NCI-H2081 (cell line): ENCODE measurements around the gene EIF5AL1.
"Not testable (repeated sequence)": the region's sequence is repeated elsewhere in the genome, so short reads cannot be mapped to it uniquely, and the experiment has no call there.

Source experiments
- DNase-seq, 2 experiments: peaks; one replicate each; lab custom pipeline; 2025; lab: John Stamatoyannopoulos, UW

EIF5AL1 gene

DNA sequence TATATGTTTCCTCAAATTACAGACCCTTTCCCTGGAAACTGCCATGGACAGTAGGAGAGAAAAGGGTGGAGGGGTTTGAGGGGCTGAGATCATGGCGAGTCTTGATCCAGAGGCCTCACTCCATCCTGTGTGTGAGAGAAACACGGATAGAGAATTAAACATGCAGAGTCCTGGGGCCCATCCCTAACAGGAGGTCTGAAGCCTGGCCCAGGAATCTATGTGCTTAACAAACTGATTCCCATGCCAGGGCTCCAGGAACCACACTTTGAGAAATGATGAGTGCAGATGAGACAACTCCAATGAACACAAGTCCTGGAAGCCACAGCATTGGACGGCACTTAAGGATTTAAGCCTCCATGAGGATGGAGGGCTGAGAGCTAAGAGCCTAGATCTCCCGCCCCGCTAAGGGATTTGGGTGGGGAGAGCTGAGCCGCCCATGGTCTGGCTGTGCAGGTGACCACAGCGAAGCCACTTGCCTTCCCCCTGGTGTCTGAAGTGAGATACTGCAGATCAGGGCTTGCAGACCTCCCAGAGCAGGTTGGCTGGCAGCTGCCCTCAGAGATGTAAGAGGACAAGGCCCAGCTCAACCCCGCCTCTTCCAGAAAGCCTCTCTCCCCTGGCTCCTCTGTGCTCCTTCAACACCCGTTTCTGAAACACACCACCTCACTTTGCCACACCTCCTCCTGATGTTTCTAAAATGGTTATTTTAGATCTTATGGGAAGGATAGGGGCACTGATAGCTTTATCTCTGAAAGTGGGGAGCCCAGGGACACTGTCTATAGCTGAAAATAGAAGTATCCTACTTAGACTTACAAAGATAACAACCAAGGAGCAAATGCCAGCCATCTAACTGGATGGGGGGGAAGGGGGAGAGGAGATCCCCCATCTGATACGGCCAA lies 24.8 kb upstream of the EIF5AL1 start:
- DNase-seq: peak in 1 of 2 experiments; percentile 6

DNA sequence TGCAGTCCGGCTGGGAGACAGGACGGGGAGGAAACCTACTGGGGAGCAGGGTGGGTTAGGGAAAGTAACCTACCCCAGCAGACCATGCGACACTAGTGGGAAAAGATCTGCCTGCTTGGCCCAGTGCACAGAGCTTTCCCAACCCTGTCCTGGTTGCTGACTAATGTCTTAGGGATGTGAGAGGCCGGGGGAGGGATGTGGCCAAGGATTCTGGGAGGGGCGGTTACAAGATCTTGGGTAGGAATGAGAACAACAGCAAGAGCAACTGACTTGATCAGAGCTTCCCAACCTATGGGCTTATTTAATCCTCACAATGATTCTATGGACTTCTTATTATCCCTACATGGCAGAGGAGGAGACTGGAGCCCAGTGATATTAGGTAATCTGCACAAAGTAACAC lies 24.0 kb upstream of the EIF5AL1 start:
- no peak for DNase-seq

DNA sequence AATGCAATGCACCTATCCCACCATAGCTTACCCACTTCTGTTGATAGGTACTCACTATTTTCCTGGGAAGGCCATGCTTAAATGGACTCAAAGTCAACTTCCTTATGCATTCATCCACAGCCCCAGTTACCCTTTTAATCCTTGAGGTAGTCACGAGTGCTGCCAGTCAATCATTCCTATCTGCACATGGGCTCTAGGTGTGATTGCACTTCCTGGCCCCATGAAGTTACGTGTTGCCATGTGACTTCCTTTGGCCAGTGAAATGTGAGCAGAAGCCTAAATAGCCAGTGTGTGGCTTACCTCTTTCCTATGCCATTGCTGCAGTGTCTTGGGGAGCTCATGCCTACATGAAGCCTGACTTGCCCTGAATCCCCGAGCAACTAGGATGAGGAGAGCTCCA lies 23.5 kb upstream of the EIF5AL1 start:
- no peak for DNase-seq

DNA sequence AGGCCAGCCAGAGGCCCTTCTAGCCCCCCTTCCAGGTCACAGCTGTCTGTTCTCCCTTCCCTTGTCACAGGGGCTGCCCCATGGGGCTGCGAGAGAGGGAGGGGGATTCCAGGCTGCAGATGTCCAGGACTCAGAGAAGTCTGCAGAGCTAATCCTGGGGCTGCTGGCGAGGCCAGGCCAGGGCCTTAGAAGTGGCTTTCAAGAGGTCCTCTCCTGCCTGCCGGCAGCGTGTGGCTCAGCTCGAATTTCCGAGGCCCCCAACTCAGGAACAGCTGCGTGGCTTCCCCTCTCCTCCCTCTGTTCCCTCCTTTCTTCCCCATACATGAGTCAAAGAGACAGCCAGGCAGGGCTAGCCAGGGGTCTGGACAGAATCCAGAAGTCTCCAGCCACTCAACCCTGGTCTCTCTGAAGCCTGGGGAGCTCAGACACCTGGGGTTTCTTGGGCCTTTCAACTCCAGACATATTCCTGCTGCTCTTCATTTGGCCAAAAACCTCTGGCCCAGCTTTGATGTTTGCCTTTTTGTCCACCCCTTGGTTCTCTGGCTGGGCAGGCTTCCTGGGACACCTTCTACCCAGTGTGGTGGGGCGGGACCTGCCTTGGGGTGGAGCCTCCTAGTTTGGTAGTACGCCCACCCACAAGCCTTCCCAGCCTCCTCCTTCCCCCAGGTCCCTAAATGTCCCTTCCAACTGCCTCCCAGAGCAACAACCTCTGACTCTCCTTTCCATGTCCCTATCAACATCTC lies 21.8 kb upstream of the EIF5AL1 start:
- DNase-seq: no peak

DNA sequence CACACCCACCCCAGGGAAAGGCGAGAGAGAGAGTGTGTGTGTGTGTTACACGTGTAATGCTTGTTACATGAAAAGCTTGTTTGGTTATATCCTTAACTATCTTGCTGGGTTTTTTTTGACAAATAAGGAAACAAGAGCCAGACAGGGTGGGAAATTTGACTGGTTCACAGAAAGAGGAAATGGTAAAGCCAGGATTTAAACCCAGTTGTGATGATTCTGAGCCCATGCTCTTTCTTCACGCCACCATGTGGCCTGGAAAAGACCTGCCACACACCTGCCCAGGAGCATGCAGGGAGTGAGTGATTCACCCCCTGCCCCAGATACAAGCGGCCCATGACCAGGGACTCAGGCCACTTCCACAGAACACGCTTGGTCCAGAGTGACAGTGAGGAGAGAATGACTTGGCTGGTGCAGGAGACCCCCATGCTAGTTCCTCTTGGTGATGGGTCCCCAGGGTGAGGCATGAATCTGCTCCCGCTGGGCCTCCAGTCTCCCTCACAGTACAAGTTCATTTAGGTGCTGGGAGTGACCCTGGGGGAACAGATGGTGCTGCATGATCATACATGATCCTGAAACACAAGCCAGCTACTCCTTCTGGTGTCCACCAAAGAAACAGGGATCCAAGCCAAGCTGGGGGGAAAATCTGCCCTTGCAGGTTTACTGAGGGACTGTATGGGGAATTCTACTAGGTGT lies 21.0 kb upstream of the EIF5AL1 start:
- DNase-seq: no peak

DNA sequence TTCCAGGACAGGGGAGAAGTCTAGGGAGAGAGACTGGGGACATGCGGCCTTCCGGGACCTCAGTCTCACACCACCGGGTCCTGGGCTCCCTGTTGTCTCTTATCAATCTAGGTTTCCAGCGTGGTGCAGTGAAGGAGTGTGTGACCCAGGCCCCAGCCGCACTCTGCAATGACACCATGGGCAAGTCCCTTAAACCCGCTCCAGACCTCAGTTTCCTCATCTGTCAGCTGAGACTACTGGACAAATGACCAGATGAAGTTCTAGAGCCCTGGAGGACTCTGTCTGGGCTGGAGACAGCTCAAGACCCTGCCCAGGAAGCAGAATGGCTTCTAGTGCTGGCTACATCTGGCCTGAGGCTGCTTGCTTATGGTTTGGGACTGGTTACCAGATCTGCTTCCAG lies 20.1 kb upstream of the EIF5AL1 start:
- no peak for DNase-seq

DNA sequence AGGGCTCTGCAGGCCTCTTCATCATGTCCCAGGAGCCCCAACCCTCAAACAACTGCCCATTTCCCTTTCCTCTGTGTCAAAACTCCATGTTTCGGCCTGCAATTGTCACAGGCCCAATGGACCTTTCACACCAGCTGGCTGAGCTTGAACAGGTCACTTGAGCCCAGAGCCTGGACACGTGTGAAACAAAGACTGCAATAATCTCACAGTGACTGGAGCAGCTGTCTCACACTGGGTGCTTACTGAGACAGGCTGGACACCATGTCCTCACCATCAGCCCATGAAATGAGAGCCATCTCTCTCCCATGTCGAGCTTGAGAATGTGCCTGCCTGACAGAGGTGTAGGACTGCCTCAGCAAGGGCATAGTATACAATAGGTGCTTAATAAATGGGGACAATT lies 19.5 kb upstream of the EIF5AL1 start:
- no peak for DNase-seq

DNA sequence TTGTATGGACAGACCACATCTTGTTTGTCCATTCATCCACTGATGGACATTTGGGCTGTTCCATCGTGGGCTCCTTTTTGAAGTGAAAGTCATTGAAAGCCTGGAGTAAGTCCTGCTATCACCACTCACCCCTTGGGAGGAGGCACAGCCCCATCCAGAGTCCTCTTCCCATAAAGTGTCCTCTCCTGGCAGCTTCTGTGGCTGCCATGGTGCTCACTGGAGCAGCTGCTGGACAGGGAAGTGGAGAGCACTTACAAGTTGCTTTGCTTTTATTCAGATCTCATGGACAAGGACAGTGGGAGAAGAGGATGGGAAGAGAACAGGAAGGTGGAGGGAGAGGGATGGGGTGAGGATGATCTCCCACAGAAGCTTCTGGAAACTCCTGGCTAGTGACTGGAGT lies 18.5 kb upstream of the EIF5AL1 start:
- no peak for DNase-seq

DNA sequence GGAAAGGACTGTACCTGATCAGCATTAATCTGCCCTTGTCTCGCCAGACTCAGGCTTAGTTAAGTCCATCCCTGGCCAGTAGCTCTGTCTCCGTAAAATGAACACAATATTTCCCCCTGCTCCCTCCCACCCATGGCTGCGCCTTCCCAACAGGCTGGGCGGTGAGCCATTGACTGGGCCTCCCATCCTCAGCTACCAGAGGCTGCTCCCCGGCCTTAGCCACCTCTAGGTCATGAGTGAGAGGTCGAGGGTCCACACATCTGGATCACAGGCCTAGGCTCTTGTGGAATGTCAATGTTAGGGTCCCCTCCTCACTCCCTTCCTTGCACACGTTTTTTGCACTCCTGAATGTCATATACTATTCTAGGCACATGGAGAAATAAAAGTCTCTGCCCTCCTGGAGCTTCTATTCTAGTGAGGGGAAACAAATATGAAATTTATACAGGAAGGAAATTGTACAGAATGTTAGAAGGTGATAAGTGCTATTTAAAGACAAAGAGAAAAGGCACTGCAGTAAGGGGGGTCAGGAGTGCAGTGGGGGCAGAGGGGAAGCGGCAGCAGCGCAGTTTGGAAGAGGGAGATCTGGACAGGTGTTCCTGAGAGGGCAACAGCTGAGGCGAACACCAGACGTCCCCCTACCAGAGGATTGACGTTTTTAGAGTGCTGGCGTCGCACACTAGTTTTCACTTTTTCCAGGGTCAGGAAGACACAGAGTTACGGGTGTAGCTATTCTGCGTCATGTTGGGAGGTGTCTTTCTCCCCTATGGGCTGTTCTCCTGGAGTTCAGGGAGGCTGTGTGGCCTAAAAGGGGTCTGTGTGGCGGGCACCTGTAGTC lies 17.2 kb upstream of the EIF5AL1 start:
- no peak for DNase-seq

DNA sequence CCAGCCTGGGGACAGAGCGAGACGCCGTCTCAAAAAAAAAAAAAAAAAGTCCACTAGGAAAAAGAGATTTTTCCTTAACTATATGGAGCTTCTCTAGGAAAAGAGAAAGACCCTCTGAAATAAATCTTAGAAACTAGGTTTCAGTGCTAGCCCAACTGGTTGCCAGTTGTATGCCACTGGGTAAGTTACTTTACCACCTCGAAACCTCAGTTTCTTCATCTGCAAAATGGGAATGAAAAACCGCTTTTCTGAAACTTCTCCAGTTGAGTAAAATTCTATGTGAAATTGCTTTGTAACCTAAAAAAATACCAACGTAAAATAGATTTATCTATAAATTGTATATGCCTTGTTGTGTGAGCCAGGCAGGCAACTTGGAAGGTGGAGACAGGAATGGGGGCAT lies 16.5 kb upstream of the EIF5AL1 start:
- DNase-seq: no peak

DNA sequence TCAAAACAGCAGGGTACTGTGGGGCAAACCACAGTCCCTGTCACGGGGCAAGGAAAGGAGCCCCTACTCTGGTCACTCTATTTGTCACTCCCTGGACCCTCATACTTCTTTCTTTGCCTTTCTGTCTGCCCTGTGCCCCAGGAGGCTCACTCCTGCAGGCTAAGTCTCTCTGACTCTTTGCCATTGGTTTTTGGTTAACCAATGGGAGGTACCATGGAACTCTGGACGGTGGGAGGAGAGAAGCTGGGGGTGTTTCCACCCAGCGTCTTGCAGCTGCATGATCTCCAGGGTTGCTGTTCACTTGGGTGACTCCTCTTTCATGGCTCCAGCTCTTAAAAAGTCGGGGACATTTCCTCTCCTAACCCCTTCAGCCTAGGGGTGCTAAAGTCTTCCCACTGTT lies 15.4 kb upstream of the EIF5AL1 start:
- no peak for DNase-seq

DNA sequence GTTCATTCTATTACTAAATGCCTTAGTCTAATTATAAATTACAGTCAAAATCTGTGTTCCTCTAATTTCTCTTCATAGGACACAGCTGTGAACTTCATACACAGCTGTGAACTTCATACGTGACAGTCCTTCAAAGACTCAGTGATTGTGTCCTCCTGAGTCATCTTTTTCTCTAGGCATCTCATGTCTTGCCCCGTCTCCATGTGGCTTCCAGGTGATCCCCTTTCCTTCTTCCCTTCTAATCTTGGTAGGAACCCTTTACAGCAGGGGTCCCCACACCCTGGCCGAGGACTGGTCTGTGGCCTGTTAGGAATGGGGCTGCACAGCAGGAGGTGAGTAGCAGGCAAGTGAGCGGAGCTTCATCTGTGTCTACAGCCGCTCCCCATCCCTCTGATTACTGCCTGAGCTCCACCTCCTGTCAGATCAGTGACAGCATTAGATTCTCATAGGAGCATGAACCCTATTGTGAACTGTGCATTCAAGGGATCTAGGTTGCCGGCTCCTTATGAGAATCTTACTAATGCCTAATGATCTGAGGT lies 14.0 kb upstream of the EIF5AL1 start:
- DNase-seq: no peak

DNA sequence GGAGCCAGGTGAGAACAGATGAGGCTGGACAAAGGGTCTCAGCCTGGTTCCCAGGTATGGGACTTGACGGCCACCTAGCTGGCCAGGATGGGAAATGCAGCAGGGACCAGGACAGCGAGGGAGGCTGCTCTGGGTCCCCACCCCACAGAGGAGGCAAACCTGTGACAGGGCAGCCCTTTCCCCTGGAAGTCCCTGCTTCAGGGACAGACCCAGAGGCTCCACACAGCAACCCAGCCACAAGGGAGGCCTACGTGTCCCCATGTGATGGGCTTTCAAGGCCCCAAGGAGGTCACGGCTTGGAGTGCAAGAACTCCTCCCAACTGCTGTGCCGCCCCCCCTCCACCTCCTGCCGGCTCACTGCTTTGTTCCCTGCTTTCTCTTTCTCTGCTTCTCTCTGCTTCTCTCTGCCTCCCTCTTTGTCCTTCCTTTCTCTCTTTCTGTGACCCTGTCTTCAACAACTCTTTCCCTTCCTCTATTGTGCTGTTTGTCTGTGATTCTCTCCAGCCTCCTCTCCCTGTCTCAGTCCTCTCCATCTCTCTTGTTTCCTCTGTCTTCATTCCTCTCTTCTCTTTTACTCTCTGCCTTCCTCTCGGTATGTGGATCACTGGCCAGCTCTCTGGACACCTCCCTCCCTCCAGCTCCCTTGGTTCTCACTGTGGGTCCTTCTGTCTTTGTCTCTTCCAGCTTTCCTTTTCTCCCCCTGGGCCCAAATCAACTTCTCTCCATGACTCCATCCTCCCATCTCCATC lies 9.6 kb upstream of the EIF5AL1 start:
- peak; percentile 5 to 10 for DNase-seq

DNA sequence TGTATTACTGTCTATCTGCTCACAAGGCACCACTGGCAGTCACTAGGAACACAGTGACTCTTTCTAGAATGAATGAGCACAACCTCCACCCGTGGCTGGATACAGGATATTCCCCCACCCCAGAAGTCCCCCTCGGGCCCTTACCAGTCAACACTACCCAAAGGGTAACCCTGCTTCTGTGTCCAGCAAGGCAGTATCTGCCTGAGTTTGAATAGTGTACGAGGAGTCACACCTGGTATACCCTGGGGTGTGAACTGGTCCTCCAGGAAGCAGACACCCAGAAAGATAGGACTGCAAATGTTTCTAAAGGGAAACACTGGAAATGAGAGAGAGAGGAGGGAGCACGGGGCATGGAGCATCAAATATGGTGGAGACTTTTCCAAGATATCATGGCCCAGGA lies 8.5 kb upstream of the EIF5AL1 start:
- DNase-seq: not testable (repeated sequence)

DNA sequence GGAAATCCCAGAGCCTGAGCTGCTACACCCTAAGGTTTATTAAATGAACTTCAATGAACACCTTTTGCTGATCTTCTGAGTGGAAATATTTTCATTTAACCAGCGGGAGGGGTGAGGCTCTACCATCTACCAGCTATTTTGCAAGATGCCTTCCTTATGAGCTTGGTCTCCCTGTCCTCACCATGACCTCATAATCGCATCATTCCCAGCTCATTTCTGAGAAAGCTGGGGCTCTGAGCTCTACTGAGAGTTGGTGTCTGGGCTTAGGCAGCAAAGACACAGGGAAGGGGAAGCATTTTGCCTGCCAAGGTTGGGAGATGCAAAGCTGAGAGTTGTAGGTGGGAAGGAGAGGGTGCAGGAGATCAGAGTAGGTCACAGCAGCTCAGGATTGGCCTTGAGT lies 7.8 kb upstream of the EIF5AL1 start:
- DNase-seq: not testable (repeated sequence)

DNA sequence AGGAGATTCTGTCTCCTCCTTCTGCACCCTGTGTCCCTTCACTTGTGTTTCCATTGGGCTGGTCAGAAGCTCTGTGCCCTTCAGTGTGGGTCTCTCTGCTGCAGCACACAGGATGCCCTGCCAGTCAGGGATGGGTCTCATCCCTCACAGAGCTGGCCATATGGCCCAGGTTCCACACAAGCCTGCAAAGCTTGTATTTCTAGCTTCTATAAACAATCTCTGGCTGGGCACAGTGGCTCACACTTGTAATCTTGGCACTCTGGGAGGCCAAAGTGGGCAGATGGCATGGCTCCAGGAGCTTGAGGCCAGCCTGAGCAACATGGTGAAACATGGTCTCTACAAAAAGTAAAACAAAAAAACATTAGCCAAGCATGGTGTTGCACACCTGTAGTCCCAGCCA lies 7.0 kb upstream of the EIF5AL1 start:
- DNase-seq: not testable (repeated sequence)

DNA sequence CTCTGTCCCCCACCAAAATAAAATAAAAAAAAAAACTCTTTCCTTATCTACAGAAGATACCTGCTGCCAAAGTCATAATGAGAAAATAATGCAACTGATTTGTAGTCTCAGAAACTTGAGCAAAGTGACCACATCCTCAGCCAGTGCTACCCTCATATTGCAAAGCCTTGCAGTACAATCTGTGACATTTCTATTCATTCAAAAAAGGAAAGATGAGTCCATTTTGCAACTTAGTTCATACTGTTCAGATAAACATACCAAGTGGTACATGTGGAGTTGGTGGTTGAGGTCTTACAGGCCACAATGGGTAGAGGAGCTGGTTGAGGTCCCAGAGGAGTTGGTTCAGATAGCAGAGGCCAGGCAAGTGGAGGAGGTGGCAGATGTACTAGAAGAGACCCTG lies 6.5 kb upstream of the EIF5AL1 start:
- DNase-seq: no peak

DNA sequence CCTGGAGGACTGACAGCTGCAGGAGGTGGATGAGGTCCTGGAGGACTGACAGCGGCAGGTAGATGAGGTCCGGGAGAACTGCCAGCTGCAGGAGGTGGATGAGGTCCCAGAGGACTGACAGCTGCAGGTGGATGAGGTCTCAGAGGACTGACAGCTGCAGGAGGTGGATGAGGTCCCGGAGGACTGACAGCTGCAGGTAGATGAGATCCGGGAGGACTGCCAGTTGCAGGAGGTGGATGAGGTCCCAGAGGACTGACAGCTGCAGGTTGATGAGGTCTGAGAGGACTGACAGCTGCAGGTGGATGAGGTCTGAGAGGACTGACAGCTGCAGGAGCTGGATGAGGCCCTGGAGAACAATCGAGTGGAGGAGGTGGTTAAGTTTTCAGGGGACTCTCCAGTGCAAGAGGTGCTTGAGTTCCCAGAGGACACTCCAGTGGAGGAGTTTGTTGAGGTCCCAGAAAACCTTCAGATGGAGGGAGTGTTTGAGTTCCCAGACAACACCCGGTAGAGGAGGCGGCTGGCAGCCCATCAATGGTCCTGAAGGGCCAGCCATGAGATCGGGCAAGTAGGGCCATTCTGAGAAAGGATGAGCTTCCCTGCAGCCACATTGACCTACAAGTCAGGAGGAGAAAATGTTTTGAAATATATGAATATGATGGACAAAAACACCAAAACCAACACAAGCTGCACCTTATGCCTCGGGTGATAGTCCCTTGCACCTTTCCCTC lies 4.7 kb upstream of the EIF5AL1 start:
- DNase-seq: peak in 1 of 2 experiments; percentile 6

DNA sequence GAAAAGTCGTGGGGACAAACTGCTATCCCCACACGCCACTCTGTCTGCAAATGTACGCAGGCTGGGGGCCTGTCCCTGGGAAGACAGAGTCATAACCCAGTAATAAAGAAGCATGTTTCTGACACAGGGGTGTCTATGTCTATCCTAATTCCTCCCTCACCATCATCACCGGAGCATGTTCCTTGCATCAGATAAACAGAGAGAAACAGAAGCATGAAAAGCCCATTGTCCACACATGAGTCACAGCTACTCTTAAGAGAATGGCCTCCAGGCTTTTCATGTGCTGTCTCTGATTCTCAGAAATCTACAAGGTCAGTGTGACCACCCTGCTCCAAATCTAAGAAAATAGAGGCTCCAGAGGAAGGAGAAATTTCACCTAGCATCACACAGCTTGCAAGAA lies 4.1 kb upstream of the EIF5AL1 start:
- not testable (repeated sequence) for DNase-seq

DNA sequence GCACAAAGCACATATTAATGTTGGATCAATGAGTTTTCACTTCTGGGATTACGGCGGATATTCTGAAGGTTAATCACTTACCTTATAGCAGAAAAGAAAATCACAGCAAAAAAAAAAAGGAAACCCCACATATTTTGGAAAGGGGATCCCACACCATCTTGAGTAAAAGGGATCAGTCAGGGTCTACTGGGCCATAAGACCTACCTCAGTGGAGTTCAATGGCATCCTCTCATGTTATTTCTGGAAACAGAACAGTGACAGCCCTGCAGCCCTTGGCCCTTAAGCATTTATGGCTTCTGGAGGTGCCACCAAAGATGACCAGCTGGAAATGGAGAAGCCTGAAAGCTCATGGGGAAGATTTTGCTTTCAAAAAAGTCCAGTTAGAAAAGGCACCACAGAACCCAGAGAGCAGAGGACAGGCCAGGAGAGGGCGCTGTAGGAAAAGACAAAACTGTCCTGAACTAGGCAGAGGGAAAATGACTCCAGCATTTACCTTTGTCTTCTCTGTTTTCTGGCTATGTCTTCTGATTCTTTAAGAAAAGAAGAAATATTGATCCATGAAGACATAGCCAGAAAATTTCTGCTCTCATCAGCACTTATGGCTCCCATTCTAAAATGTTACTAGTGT lies 2.9 kb upstream of the EIF5AL1 start:
- DNase-seq: not testable (repeated sequence)
